Stimulated activated CD8-positive, alpha-beta memory T cell treated with anti-CD3 and anti-CD28 coated beads, Interleukin-4, amount 100 ng/mL, for 1 hour (primary cell): ENCODE results near the gene PBRM1.

Experiments used
- DNase-seq, 2 donors: peaks; one replicate each; pipeline ENCODE4 v3.0.0-alpha.2; 2020; ENCODE audit warnings: low read depth in 2 of 2, low spot score in 1 of 2

The PBRM1 gene

DNA sequence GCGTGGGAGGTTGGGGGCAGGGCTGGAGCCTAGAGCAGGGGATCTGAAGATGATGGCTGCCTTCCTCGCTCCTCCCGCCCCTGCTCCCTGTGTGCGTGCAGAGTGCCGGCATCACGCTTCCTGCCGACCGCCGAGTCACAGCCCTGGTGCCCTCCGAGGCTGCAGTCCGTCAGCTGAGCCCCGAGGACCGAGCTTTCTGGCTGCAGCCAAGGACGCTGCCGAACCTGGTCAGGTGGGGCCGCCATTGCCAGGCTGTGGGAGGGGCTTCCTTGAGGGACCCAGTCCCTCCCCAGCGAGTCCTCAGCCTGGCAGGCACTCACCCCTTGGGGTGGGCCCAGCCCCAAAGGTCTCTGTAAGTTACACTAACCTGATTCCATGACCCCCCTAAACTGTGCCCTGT is 173.0 kb downstream of the PBRM1 start:
- DNase-seq, result no peak

DNA sequence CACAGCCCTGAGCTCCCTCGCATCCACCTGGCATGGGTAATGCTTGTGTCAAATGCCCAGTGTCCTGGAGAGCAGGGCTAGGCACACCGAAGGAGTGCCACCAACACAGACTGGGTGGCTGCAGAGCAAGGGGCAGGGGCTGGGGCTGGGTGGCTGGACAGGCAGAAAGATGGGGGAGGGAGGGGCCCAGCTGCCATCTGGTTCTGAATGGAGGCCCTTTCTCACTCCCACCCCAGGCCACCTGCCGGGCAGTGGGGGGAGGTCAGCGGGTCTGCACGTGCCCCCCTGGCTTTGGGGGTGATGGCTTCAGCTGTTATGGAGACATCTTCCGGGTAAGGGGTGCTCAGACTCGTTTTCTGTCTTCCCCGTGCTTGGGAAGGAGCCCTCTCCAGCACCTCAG is 173.6 kb downstream of the PBRM1 start:
- DNase-seq, result no peak

GRCh38 chr3:52511509-52511908 is 174.2 kb downstream of the PBRM1 start:
- DNase-seq, result no peak

GRCh38 chr3:52509753-52510328 is 175.9 kb downstream of the PBRM1 start:
- no peak for DNase-seq

GRCh38 chr3:52507359-52507758 is 178.4 kb downstream of the PBRM1 start:
- DNase-seq, result no peak

GRCh38 chr3:52506266-52506966 is 179.3 kb downstream of the PBRM1 start:
- no peak for DNase-seq

- DNase-seq, result no peak
Measured at GRCh38 chr3:52504977-52505376, 180.7 kb downstream of the PBRM1 start.

DNA sequence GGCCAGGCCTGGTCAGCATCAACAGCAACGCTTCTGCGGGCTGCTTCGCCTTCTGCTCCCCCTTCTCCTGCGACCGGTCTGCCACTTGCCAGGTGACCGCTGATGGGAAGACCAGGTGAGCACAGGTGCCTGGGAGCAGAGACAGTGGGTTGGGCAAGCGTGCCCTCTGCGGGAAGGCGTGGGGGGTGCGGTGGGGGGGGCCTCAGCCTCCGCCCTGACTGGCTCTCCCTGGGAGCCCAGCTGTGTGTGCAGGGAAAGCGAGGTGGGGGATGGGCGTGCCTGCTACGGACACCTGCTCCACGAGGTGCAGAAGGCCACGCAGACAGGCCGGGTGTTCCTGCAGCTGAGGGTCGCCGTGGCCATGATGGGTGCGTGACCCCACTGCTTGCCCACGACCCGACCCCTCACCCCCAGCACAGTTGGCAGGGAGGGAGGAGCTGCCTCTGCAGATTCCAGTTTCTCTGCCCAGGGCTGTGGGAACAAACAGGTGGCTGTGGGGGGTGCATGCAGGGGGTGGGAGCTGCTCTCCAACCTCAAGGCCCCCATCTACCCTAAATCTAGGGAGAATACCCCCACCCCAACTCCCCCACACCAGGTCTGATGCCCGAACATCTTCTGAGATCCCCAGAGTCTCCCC is 181.8 kb downstream of the PBRM1 start:
- DNase-seq, result no peak

GRCh38 chr3:52502808-52503350 is 182.8 kb downstream of the PBRM1 start:
- DNase-seq, result no peak

DNA sequence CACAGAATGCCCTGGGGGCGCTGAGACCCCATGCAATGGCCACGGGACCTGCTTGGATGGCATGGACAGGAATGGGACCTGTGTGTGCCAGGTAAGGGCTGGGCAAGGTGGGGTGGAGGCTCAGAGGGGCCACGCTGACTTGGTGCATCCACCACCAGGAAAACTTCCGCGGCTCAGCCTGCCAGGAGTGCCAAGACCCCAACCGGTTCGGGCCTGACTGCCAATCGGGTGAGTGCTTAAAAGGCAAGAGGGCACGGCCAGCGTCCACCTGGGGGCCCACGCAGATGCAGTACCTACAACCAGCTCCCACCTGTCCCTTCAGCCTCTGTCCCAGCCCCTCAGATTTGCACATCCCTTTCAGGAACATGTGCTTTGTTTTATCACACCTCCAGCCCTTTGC is 183.7 kb downstream of the PBRM1 start:
- no peak for DNase-seq

GRCh38 chr3:52501046-52501445 is 184.7 kb downstream of the PBRM1 start:
- DNase-seq, result no peak

DNA sequence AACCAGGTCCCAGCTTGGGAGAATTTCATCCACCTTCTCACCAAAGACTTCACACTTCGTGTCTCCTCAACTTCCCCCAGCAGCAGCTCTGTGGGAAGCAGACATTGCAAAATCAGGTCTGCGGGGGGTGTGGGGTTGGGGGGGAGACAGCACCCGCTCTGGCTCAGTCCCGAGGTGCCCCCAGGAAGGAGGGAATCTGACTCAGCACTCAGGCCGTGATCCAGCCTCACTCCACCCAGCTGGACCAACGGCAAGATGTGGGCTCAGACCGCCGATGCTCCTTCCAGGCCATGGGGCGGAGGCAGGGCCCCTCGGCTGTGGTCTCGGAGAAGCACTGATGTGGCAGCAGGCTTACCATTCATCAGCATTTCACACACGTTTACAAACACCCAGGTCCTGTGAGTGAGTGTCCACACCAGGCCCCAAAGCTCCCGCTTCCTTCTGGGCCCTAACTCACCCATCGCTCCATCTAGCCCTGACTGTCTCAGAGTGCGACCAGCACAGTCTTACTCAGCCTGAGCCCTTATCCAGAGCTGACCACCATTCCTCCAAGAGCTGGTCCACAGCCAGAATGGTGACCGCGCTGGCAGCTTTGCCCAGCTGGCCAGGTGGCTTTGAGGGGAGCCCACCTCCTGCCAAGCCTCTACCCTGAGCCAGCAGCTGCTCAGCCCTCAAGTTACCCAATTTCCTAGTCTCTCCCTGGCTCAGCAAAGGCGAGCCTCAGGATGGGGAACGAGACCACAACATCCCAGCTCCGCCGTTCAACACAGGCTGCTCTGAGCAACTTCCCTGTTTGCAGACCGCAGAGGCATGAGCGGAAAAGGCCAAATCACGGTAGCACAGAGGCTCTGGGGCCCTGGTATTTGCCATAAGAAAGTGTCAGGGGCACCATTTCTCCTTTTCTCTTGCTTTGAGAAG is 187.3 kb downstream of the PBRM1 start:
- DNase-seq, result no peak

DNA sequence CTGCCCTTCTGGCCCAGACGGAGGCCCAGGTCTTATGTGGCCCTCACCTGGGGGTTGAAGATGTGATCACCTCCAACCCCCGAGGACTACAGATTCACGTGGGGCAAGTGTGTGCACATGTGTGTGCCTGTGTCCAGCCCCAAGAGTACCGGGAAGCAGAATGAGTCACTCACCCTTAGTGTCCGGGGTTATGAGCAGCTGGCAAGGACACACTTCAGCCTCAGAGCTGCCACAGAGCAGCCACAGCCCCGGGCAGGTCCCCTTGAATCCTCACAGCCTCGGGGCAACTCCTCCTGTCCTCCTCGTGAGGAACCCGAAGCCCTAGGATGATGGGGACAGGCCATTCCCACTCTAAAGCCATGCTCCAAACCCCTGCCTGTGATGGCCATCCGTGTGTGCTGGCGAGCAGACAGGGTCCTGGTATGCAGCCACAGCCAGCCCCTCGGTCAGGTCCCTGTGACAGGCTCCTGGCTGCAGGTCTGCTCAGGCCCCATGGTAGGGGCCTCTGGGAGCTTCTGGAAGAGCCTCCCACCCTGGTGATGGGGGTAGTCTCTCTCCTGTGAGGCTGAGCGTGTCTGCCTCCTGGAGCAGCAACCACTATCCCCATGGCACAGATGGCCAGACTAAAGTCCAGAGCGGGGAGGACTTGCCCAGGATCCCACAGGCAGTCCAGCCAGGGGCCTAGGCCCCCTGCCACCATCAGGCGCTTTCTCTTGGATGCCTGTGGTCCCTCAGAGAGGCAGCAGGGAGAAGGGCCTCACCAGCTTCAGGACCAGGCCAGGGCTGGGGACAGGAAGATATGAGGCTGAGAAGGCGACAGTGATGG is 189.7 kb downstream of the PBRM1 start:
- no peak for DNase-seq
